HEK293T (cell line): Measurements from ENCODE around the gene PWWP2A.

Experiments used
- CTCF ChIA-PET: fragments of 350-600 bp; formaldehyde crosslinking; extraction: SDS; loops from one replicate; lab custom pipeline; 2021; ENCODE audit warnings: antibody characterized with exemption, inconsistent platforms; lab: Yijun Ruan, JAX
- POLR2A ChIA-PET: fragments of 350-600 bp; formaldehyde crosslinking; extraction: SDS; loops from one replicate; lab custom pipeline; 2020; ENCODE audit warnings: antibody characterized with exemption, inconsistent platforms; lab: Yijun Ruan, JAX
- DNase-seq: peaks from one replicate; pipeline ENCODE4 v3.0.0; 2012; ENCODE audit warnings: mixed read lengths; ENCODE audit errors: extremely low spot score
- ARNT ChIP-seq: fragments of 450-650 bp; IDR thresholded peaks from 2 replicates; pipeline ENCODE4 v1.6.1; 2017; ENCODE audit warnings: mild to moderate bottlenecking
- BHLHE40 ChIP-seq: fragments of 450-650 bp; IDR thresholded peaks from 2 replicates; pipeline ENCODE4 v1.6.1; 2016; ENCODE audit warnings: mild to moderate bottlenecking, moderate library complexity, borderline replicate concordance
- CTBP1 ChIP-seq: fragments of 450-650 bp; IDR thresholded peaks from 2 replicates; pipeline ENCODE4 v1.6.1; 2016; ENCODE audit warnings: borderline replicate concordance
- ELF4 ChIP-seq: fragments of 450-650 bp; IDR thresholded peaks from 2 replicates; pipeline ENCODE4 v1.6.1; 2017; ENCODE audit warnings: antibody characterized with exemption
- FOXA1 ChIP-seq: fragments of 450-650 bp; IDR thresholded peaks from 2 replicates; pipeline ENCODE4 v1.6.1; 2016; ENCODE audit warnings: mild to moderate bottlenecking
- FOXK2 ChIP-seq: fragments of 450-650 bp; IDR thresholded peaks from 2 replicates; pipeline ENCODE4 v1.6.1; 2016; ENCODE audit warnings: mild to moderate bottlenecking
- FOXM1 ChIP-seq: fragments of 450-650 bp; IDR thresholded peaks from 2 replicates; pipeline ENCODE4 v1.6.1; 2017; ENCODE audit warnings: mild to moderate bottlenecking, borderline replicate concordance
- HDGF ChIP-seq: fragments of 450-650 bp; IDR thresholded peaks from 2 replicates; pipeline ENCODE4 v1.6.1; 2017; ENCODE audit warnings: antibody characterized with exemption, borderline replicate concordance
- L3MBTL2 ChIP-seq: fragments of 450-650 bp; conservative IDR thresholded peaks from 2 replicates; pipeline ENCODE4 v1.6.1; 2016; ENCODE audit warnings: mild to moderate bottlenecking
- LEF1 ChIP-seq: fragments of 450-650 bp; IDR thresholded peaks from 2 replicates; pipeline ENCODE4 v1.6.1; 2017; ENCODE audit warnings: mild to moderate bottlenecking, borderline replicate concordance
- NFRKB ChIP-seq: fragments of 450-650 bp; IDR thresholded peaks from 2 replicates; pipeline ENCODE4 v1.6.1; 2016; ENCODE audit warnings: mild to moderate bottlenecking, moderate library complexity
- PKNOX1 ChIP-seq: fragments of 450-650 bp; IDR thresholded peaks from 2 replicates; pipeline ENCODE4 v1.6.1; 2016
- SP1 ChIP-seq: fragments of 450-650 bp; IDR thresholded peaks from 2 replicates; pipeline ENCODE4 v1.6.1; 2017
- SUZ12 ChIP-seq: fragments of 450-650 bp; IDR thresholded peaks from 2 replicates; pipeline ENCODE4 v1.6.1; 2016; ENCODE audit warnings: mild to moderate bottlenecking
- TARDBP ChIP-seq: fragments of 450-650 bp; IDR thresholded peaks from 2 replicates; pipeline ENCODE4 v1.6.1; 2016
- ZNF384 ChIP-seq: fragments of 450-650 bp; IDR thresholded peaks from 2 replicates; pipeline ENCODE4 v1.6.1; 2016

PWWP2A gene

GRCh38 chr5:160048131-160048530, 71.1 kb downstream of the PWWP2A start:
- POLR2A ChIA-PET, result no interaction called here
- CTCF ChIA-PET, result interaction anchor here (1.5 kb wide), 1 partner anchor 26 kb away, joined by 3 read pairs; no protein-coding TSS in a partner anchor
- TF ChIP-seq SP1 (no peak), FOXK2 (no peak), LEF1 (no peak), BHLHE40 (no peak), ZNF384 (no peak), HDGF (no peak), TARDBP (no peak), FOXM1 (no peak), ELF4 (no peak), NFRKB (no peak), L3MBTL2 (no peak), FOXA1 (no peak), CTBP1 (no peak), ARNT (no peak), SUZ12 (no peak), PKNOX1 (no peak)

GRCh38 chr5:160047423-160047822, 71.8 kb downstream of the PWWP2A start:
- DNase-seq, result no peak
- ChIA-PET POLR2A (no interaction called here), CTCF (no interaction called here)
- TF ChIP-seq ZNF384, result no peak
- TF ChIP-seq ELF4, result no peak

More at GRCh38 chr5:160048131-160048530, 71.1 kb downstream of the PWWP2A start:
- no peak for DNase-seq

GRCh38 chr5:160044967-160045366, 74.3 kb downstream of the PWWP2A start:
- no peak for TF ChIP-seq LEF1
- no peak for TF ChIP-seq TARDBP
- no peak for TF ChIP-seq SP1
- no peak for TF ChIP-seq SUZ12
- no peak for TF ChIP-seq ARNT
- TF ChIP-seq FOXA1, result no peak
- no peak for TF ChIP-seq ZNF384
- no peak for TF ChIP-seq FOXM1
- TF ChIP-seq BHLHE40, result no peak
- no peak for TF ChIP-seq L3MBTL2
- TF ChIP-seq HDGF, result no peak
- no peak for TF ChIP-seq NFRKB
- no peak for TF ChIP-seq PKNOX1
- TF ChIP-seq ELF4, result no peak
- DNase-seq, result no peak
- ChIA-PET CTCF (no interaction called here), POLR2A (no interaction called here)

GRCh38 chr5:160044391-160044804, 74.9 kb downstream of the PWWP2A start:
- DNase-seq, result no peak
- ChIA-PET CTCF (no interaction called here), POLR2A (no interaction called here)
- TF ChIP-seq ARNT (no peak), PKNOX1 (no peak), LEF1 (no peak), FOXM1 (no peak), ELF4 (no peak), TARDBP (no peak), ZNF384 (no peak), SUZ12 (no peak), CTBP1 (no peak), FOXA1 (no peak), HDGF (no peak), SP1 (no peak), NFRKB (no peak)

GRCh38 chr5:160042671-160043070, 76.6 kb downstream of the PWWP2A start:
- TF ChIP-seq SUZ12 (no peak), BHLHE40 (no peak)
- DNase-seq, result no peak
- CTCF ChIA-PET, result no interaction called here
- POLR2A ChIA-PET, result no interaction called here
